T-helper 1 cell treated with Interleukin-12 subunit alpha and Interleukin-12 subunit beta and Interleukin-4 antibody, amounts not matched to agents 30 ng/mL and 1 ng/mL, for 36 hours (primary cell): ENCODE results near the gene STARD5. TPM values are rescaled to one million over a fixed set of nuclear protein-coding genes. Genes with fewer than 3 reads are reported as not detected.

ENCODE experiments used
- intact Hi-C: fragments of 100-400 bp; cut with micrococcal nuclease; formaldehyde crosslinking; loops from one replicate; pipeline ENCODE4 v1.15.1; 2024
- total RNA-seq: library from RNA; stranded (reverse); gene quantifications from 2 replicates; pipeline ENCODE4 v1.2.3, GENCODE V29; 2022

The STARD5 gene
- total RNA-seq, 1 donor from 2014 or later = 5.6 TPM

GRCh38 chr15:81277851-81278250, 46.1 kb downstream of the STARD5 start:
- intact Hi-C loops = no loop called here

- intact Hi-C loops = no loop called here
Measured at GRCh38 chr15:81276967-81277366, 47.0 kb downstream of the STARD5 start.

- intact Hi-C loops = loop anchor here (1.0 to 2.0 kb wide), 5 partner anchors 20 to 205 kb away; partner anchors contain the start of gene STARD5
Measured at GRCh38 chr15:81275711-81276392, 48.1 kb downstream of the STARD5 start.

- intact Hi-C loops = loop anchor here (1.0 to 2.0 kb wide), 5 partner anchors 21 to 206 kb away; partner anchors contain the start of gene STARD5
Measured at GRCh38 chr15:81274931-81275707, 48.8 kb downstream of the STARD5 start.

- intact Hi-C loops = loop anchor here (2.0 kb wide), 1 partner anchor 207 kb away; no protein-coding TSS in a partner anchor
Measured at GRCh38 chr15:81274255-81274654, 49.7 kb downstream of the STARD5 start.

GRCh38 chr15:81273855-81274254, 50.1 kb downstream of the STARD5 start:
- intact Hi-C loops = loop anchor here (2.0 kb wide), 1 partner anchor 207 kb away; no protein-coding TSS in a partner anchor

- intact Hi-C loops = no loop called here
Measured at GRCh38 chr15:81273200-81273599, 50.7 kb downstream of the STARD5 start.

GRCh38 chr15:81271761-81272644, 51.9 kb downstream of the STARD5 start:
- intact Hi-C loops = no loop called here

GRCh38 chr15:81270781-81271491, 53.0 kb downstream of the STARD5 start:
- intact Hi-C loops = no loop called here

- intact Hi-C loops = no loop called here
Measured at GRCh38 chr15:81270188-81270587, 53.8 kb downstream of the STARD5 start.

GRCh38 chr15:81268881-81269601, 54.9 kb downstream of the STARD5 start:
- intact Hi-C loops = no loop called here

GRCh38 chr15:81268340-81268739, 55.6 kb downstream of the STARD5 start:
- intact Hi-C loops = no loop called here

GRCh38 chr15:81265944-81266775, 57.8 kb downstream of the STARD5 start:
- intact Hi-C loops = loop anchor here (1.0 to 2.0 kb wide), 9 partner anchors 111 to 811 kb away; partner anchors contain the start of genes MESD and TLNRD1

GRCh38 chr15:81265256-81265943, 58.5 kb downstream of the STARD5 start:
- intact Hi-C loops = no loop called here

- intact Hi-C loops = no loop called here
Measured at GRCh38 chr15:81264072-81264857, 59.7 kb downstream of the STARD5 start.

- intact Hi-C loops = no loop called here
Measured at GRCh38 chr15:81263477-81263876, 60.5 kb downstream of the STARD5 start.

- intact Hi-C loops = no loop called here
Measured at GRCh38 chr15:81261172-81261811, 62.6 kb downstream of the STARD5 start.
